ENCODE measurements around the gene ACSL6. TPM values are rescaled to one million over a fixed set of nuclear protein-coding genes. Genes with fewer than 3 reads are reported as not detected.

Gene ACSL6
- total RNA-seq, 1 donor from 2014 or later = 0.20 TPM

DNA sequence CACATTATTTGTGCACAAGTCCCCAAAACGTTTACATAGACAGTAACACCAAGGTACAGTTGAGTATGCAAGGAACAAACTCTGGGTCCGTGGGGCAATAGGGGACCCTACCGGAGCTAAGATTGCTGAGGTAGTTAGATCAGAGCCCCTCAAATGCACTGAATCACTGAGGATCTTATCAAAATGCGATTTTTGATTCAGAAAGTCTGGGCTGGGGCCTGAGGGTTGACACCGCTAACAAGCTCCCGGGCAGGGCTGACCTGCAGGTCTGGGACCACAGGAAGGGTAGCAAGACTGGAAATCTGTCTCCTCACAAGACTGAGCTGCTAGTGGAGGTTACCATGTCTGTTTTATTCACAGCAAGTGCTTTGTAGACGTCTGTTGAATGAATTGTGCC lies 47.2 kb upstream of the ACSL6 start:
- H3K9me3 Mint-ChIP-seq = no peaks in the 10 kb centered on the region
- CTCF ChIA-PET = interaction anchor here (1.4 to 8.4 kb wide), 2 partner anchors 49 to 469 kb away, joined by 3 to 94 read pairs; no protein-coding TSS in a partner anchor
- no peaks in the 10 kb centered on the region for H3K27me3 Mint-ChIP-seq
- TF ChIP-seq CTCF (IDR thresholded peaks at IDR 0.05) = no peak
- no peak overlapping the region for H3K27ac Mint-ChIP-seq
- ATAC-seq (ENCODE audit: low read depth) = no peak
- no peaks in the 10 kb centered on the region for H3K4me1 Mint-ChIP-seq
- H3K4me3 Mint-ChIP-seq = no peak overlapping the region
- no peaks in the 10 kb centered on the region for H3K36me3 Mint-ChIP-seq (ENCODE audit: low read depth)
- POLR2A ChIA-PET = no interaction called here
- no peak for DNase-seq
- intact Hi-C loops (cut with micrococcal nuclease) = no loop called here

GRCh38 chr5:132057498-132058255 lies 46.2 kb upstream of the ACSL6 start:
- ATAC-seq (ENCODE audit: low read depth) (no peak), DNase-seq (peak; percentile 10)
- CTCF ChIA-PET = interaction anchor here (0.7 to 8.4 kb wide), 3 partner anchors 48 to 468 kb away, joined by 3 to 94 read pairs (median 3); no protein-coding TSS in a partner anchor
- Mint-ChIP-seq H3K4me1 (no peaks in the 10 kb centered on the region), H3K27me3 (no peaks in the 10 kb centered on the region), H3K27ac (no peak overlapping the region), H3K4me3 (no peak overlapping the region), H3K36me3 (ENCODE audit: low read depth) (no peaks in the 10 kb centered on the region), H3K9me3 (no peaks in the 10 kb centered on the region)
- no peak for TF ChIP-seq CTCF (IDR thresholded peaks at IDR 0.05)
- intact Hi-C loops (cut with micrococcal nuclease) = no loop called here
- POLR2A ChIA-PET = no interaction called here

- ChIA-PET POLR2A (no interaction called here), CTCF (interaction anchor here (1.2 kb wide), 1 partner anchor 49 kb away, joined by 3 read pairs; no protein-coding TSS in a partner anchor)
- intact Hi-C loops (cut with micrococcal nuclease) = no loop called here
- Mint-ChIP-seq H3K4me1 (no peaks in the 10 kb centered on the region), H3K9me3 (no peaks in the 10 kb centered on the region), H3K4me3 (no peak overlapping the region), H3K27ac (no peak overlapping the region), H3K36me3 (ENCODE audit: low read depth) (no peaks in the 10 kb centered on the region), H3K27me3 (no peaks in the 10 kb centered on the region)
- peak; percentile 5 for DNase-seq
- TF ChIP-seq CTCF (IDR thresholded peaks at IDR 0.05) = no peak
- no peak for ATAC-seq (ENCODE audit: low read depth)
Measured at GRCh38 chr5:132056610-132057497, 45.4 kb upstream of the ACSL6 start.

- no peaks in the 10 kb centered on the region for H3K4me1 Mint-ChIP-seq
- no peaks in the 10 kb centered on the region for H3K9me3 Mint-ChIP-seq
- ChIA-PET CTCF (interaction anchor here (1.2 kb wide), 1 partner anchor 48 kb away, joined by 3 read pairs; no protein-coding TSS in a partner anchor), POLR2A (no interaction called here)
- no peak overlapping the region for H3K4me3 Mint-ChIP-seq
- peaks cover 6% of the 10 kb centered on the region for H3K27me3 Mint-ChIP-seq
- TF ChIP-seq CTCF (IDR thresholded peaks at IDR 0.05) = no peak
- no peak overlapping the region for H3K27ac Mint-ChIP-seq
- H3K36me3 Mint-ChIP-seq (ENCODE audit: low read depth) = no peaks in the 10 kb centered on the region
- peak; percentile 5 for DNase-seq
- intact Hi-C loops (cut with micrococcal nuclease) = no loop called here
- no peak for ATAC-seq (ENCODE audit: low read depth)
Measured at GRCh38 chr5:132055808-132056609, 44.6 kb upstream of the ACSL6 start.
